HCT116 (cell line): ENCODE measurements around the gene SEMA4D. TPM values are rescaled to one million over a fixed set of nuclear protein-coding genes. Genes with fewer than 3 reads are reported as not detected.
A peak's percentile ranks its signal among the peaks of the same experiment; 100 is the strongest.
"Not testable (repeated sequence)": the region's sequence is repeated elsewhere in the genome, so short reads cannot be mapped to it uniquely, and the experiment has no call there.

Experiments
- ATAC-seq: fragments of 200-7000 bp; cut with Tn5 transposase; 2 replicates; pipeline ENCODE4 v1.9.1; 2020; ENCODE audit warnings: mild to moderate bottlenecking, moderate library complexity
- BruUV-seq: library from RNA; stranded (reverse); fragments of 400-500 nt; replicated peaks from 2 replicates; lab custom pipeline; 2021; lab: Mats Ljungman, UMichigan
- CTCF ChIA-PET: fragments of 300-600 bp; sonication (Branson Sonifier 250); formaldehyde crosslinking; loops from one replicate; lab custom pipeline; 2021; ENCODE audit warnings: antibody characterized with exemption; lab: Charles Lee
- POLR2A ChIA-PET: fragments of 300-600, 350-600 bp; sonication (Branson Sonifier 250); formaldehyde crosslinking; loops from one replicate; lab custom pipeline; 2021; ENCODE audit warnings: antibody characterized with exemption; lab: Charles Lee
- RAD21 ChIA-PET, 2 experiments: fragments of 300-600 bp; sonication (Branson Sonifier 250); formaldehyde crosslinking; loops; one replicate each; lab custom pipeline; 2023; ENCODE audit warnings: low total read pairs in 2 of 2; ENCODE audit not compliant: uncharacterized antibody in 2 of 2, unreplicated experiment in 2 of 2, low non-redundant PET in 1 of 2; lab: Charles Lee
- DNase-seq: peaks from one replicate; pipeline ENCODE4 v3.0.0-alpha.2; 2010; ENCODE audit warnings: low read depth, low spot score
- H2AFZ ChIP-seq: fragments of 200-600 bp; shearing (Covaris generic), sonication (generic); 2 replicates; pipeline ENCODE4 v1.6.1; 2017; ENCODE audit warnings: low read depth, mixed run types, mixed read lengths, antibody characterized with exemption, low read length; ENCODE audit not compliant: poor library complexity, severe bottlenecking
- H3K27ac ChIP-seq: 2 replicates; pipeline ENCODE4 v1.5.1; 2012; ENCODE audit warnings: low read depth, low read length
- H3K27me3 ChIP-seq: fragments of 200-600 bp; sonication (generic); 2 replicates; pipeline ENCODE4 v1.6.1; 2016; ENCODE audit warnings: mixed run types, low read length, mixed read lengths; ENCODE audit not compliant: insufficient read depth
- H3K36me3 ChIP-seq, 2 experiments: fragments of 200-500 bp in 1 of 2; fragments of 200-600 bp in 1 of 2; sonication (Bioruptor generic) in 1 of 2; sonication (generic) in 1 of 2; 2 replicates each; pipeline versions ENCODE4 v1.5.1 to v1.6.1; 2014 to 2016; ENCODE audit warnings: low read length in 2 of 2, inconsistent platforms in 1 of 2, mixed read lengths in 1 of 2, mixed run types in 1 of 2; ENCODE audit not compliant: insufficient read depth in 2 of 2, control insufficient read depth in 1 of 2
- H3K4me1 ChIP-seq, 2 experiments: fragments of 200-600 bp in 1 of 2; sonication (generic) in 1 of 2; 2 replicates each; pipeline versions ENCODE4 v1.5.1 to v1.6.1; 2012 to 2017; ENCODE audit warnings: low read length in 2 of 2, inconsistent platforms in 1 of 2, mild to moderate bottlenecking in 1 of 2, mixed read lengths in 1 of 2, mixed run types in 1 of 2, moderate library complexity in 1 of 2; ENCODE audit not compliant: insufficient read depth in 2 of 2, control insufficient read depth in 1 of 2
- H3K4me2 ChIP-seq: fragments of 200-600 bp; sonication (generic); 2 replicates; pipeline ENCODE4 v1.6.1; 2017; ENCODE audit warnings: mixed run types, low read length, mixed read lengths
- H3K4me3 ChIP-seq, 2 experiments: fragments of 200-600 bp in 1 of 2; sonication (generic) in 1 of 2; replicated peaks in 1 of 2; 2 replicates each; pipeline ENCODE4 v1.5.1; 2011 to 2016; ENCODE audit warnings: low read length in 2 of 2, control low read depth in 1 of 2, low read depth in 1 of 2, mild to moderate bottlenecking in 1 of 2, mixed read lengths in 1 of 2, mixed run types in 1 of 2
- H3K79me2 ChIP-seq: fragments of 200-600 bp; sonication (generic); 2 replicates; pipeline ENCODE4 v1.6.1; 2017; ENCODE audit warnings: mild to moderate bottlenecking, mixed run types, low read length, moderate library complexity, mixed read lengths; ENCODE audit not compliant: insufficient read depth
- H3K9ac ChIP-seq: fragments of 200-600 bp; sonication (generic); 2 replicates; pipeline ENCODE4 v1.6.1; 2016; ENCODE audit warnings: low read length, mixed read lengths
- H3K9me2 ChIP-seq: fragments of 200-600 bp; sonication (generic), shearing (Covaris generic); 2 replicates; pipeline ENCODE4 v1.6.1; 2017; ENCODE audit warnings: mixed run types, mild to moderate bottlenecking, moderate library complexity; ENCODE audit not compliant: insufficient read depth
- H3K9me3 ChIP-seq, 2 experiments: fragments of 200-500 bp in 1 of 2; fragments of 200-600 bp in 1 of 2; sonication (Bioruptor generic) in 1 of 2; sonication (generic) in 1 of 2; 2 replicates each; pipeline ENCODE4 v1.6.1; 2014 to 2017; ENCODE audit warnings: low read length in 2 of 2, mixed read lengths in 2 of 2, inconsistent platforms in 1 of 2, low read depth in 1 of 2, mild to moderate bottlenecking in 1 of 2, mixed run types in 1 of 2, moderate library complexity in 1 of 2; ENCODE audit not compliant: control insufficient read depth in 1 of 2, insufficient read depth in 1 of 2
- H4K20me1 ChIP-seq: fragments of 200-600 bp; sonication (generic), shearing (Covaris generic); 2 replicates; pipeline ENCODE4 v1.6.1; 2017; ENCODE audit warnings: mixed run types, mild to moderate bottlenecking, moderate library complexity; ENCODE audit not compliant: insufficient read depth
- CBX3 ChIP-seq: IDR thresholded peaks from 2 replicates; pipeline ENCODE4 v1.6.1; 2012; ENCODE audit warnings: low read depth
- ELF1 ChIP-seq: IDR thresholded peaks from 2 replicates; pipeline ENCODE4 v1.6.1; 2012; ENCODE audit warnings: low read depth, borderline replicate concordance
- EZH2 ChIP-seq: fragments of 200-600 bp; sonication (generic); IDR thresholded peaks from 2 replicates; pipeline ENCODE4 v1.6.1; 2017; ENCODE audit warnings: antibody characterized with exemption, mixed run types
- JUND ChIP-seq: IDR thresholded peaks from 2 replicates; pipeline ENCODE4 v1.6.1; 2012
- POLR2A ChIP-seq: IDR thresholded peaks from 2 replicates; pipeline ENCODE4 v1.7.0; 2011; ENCODE audit warnings: borderline replicate concordance; ENCODE audit not compliant: insufficient read depth, insufficient read length; ENCODE audit errors: extremely low read depth
- SIN3A ChIP-seq: IDR thresholded peaks from 2 replicates; pipeline ENCODE4 v1.6.1; 2012; ENCODE audit warnings: low read depth
- SP1 ChIP-seq: IDR thresholded peaks from 2 replicates; pipeline ENCODE4 v1.6.1; 2012; ENCODE audit warnings: low read depth
- ZFX ChIP-seq: fragments of 450-650 bp; IDR thresholded peaks from 2 replicates; pipeline ENCODE4 v1.6.1; 2017
- ZNF274 ChIP-seq: fragments of 200-500 bp; sonication (Bioruptor generic); IDR thresholded peaks from 2 replicates; pipeline ENCODE4 v1.6.1; 2014; ENCODE audit warnings: mild to moderate bottlenecking, low read depth, low read length, inconsistent platforms
- intact Hi-C: fragments of 100-400 bp; cut with micrococcal nuclease; formaldehyde crosslinking; loops from 2 replicates; pipeline ENCODE4 v1.10.0; 2022
- total RNA-seq: library from RNA; stranded (reverse); gene quantifications from one replicate; pipeline ENCODE4 v1.2.1, GENCODE V29; 2021; ENCODE audit not compliant: unreplicated experiment
- TF ChIP-seq, protein P1 (sequence below): IDR thresholded peaks from 2 replicates; pipeline ENCODE4 v1.6.1; 2012
- TF ChIP-seq, protein P2 (sequence below): IDR thresholded peaks from 2 replicates; pipeline ENCODE4 v1.6.1; 2011; ENCODE audit warnings: mild to moderate bottlenecking, low read length, moderate library complexity; ENCODE audit not compliant: insufficient replicate concordance; ENCODE audit errors: extremely low read depth
- TF ChIP-seq, protein P3 (sequence below): IDR thresholded peaks from 2 replicates; pipeline ENCODE4 v1.6.1; 2012

The SEMA4D gene
- total RNA-seq, 1 experiment from 2014 or later, result 32.0 TPM

DNA sequence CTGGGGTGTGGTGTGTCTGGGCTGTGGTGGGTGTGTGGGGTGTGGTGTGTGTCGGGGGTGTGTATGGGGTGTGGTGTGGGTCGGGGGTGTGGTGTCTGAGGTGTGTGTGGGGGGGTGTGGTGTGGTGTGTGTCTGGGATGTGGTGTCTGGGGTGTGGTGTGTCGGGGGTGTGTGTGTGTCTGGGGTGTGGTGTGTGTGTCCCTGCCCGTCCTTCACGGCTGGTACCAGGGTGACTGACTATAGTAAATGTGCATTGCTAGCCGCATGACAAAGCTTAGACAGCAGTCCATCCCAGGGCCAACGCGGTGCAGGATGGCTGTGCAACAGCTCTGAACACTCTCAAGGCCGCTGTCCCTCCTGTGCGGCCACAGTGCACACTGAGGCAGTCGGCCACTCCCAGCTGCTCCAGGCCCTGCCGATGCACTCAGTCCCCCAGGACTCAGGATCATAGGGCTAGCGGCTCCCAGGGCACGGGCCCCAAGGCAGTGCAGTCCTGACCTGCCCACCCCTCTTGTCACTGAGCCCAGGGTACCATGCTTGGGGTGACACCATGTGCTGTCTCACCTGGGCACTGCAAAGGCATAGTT lies 125.6 kb downstream of the SEMA4D start:
- H3K4me2 ChIP-seq, result no peak overlapping the region
- no peak overlapping the region for H3K4me3 ChIP-seq
- no peaks in the 10 kb centered on the region for H3K36me3 ChIP-seq
- no peaks in the 10 kb centered on the region for H3K79me2 ChIP-seq
- ChIA-PET POLR2A (no interaction called here), CTCF (no interaction called here), RAD21 (no interaction called here)
- BruUV-seq, result no TSS peak
- no peak for DNase-seq
- TF ChIP-seq, protein P1, sequence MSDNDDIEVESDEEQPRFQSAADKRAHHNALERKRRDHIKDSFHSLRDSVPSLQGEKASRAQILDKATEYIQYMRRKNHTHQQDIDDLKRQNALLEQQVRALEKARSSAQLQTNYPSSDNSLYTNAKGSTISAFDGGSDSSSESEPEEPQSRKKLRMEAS, result no peak
- TF ChIP-seq ZFX (no peak), SP1 (no peak), CBX3 (no peak), JUND (no peak), EZH2 (no peak), ELF1 (no peak), POLR2A (no peak), ZNF274 (no peak), SIN3A (no peak)
- TF ChIP-seq, protein P2, sequence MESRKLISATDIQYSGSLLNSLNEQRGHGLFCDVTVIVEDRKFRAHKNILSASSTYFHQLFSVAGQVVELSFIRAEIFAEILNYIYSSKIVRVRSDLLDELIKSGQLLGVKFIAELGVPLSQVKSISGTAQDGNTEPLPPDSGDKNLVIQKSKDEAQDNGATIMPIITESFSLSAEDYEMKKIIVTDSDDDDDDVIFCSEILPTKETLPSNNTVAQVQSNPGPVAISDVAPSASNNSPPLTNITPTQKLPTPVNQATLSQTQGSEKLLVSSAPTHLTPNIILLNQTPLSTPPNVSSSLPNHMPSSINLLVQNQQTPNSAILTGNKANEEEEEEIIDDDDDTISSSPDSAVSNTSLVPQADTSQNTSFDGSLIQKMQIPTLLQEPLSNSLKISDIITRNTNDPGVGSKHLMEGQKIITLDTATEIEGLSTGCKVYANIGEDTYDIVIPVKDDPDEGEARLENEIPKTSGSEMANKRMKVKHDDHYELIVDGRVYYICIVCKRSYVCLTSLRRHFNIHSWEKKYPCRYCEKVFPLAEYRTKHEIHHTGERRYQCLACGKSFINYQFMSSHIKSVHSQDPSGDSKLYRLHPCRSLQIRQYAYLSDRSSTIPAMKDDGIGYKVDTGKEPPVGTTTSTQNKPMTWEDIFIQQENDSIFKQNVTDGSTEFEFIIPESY, result no peak
- TF ChIP-seq, protein P3, sequence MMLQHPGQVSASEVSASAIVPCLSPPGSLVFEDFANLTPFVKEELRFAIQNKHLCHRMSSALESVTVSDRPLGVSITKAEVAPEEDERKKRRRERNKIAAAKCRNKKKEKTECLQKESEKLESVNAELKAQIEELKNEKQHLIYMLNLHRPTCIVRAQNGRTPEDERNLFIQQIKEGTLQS, result no peak
- H3K27me3 ChIP-seq, result no peaks in the 10 kb centered on the region
- intact Hi-C loops, result no loop called here
- no peak overlapping the region for H2AFZ ChIP-seq
- no peaks in the 10 kb centered on the region for H3K4me1 ChIP-seq
- H3K27ac ChIP-seq, result no peak overlapping the region
- no peaks in the 10 kb centered on the region for H3K9me3 ChIP-seq
- no peaks in the 10 kb centered on the region for H3K9me2 ChIP-seq
- H4K20me1 ChIP-seq, result no peaks in the 10 kb centered on the region
- peak; percentile 25 for ATAC-seq
- no peak overlapping the region for H3K9ac ChIP-seq

DNA sequence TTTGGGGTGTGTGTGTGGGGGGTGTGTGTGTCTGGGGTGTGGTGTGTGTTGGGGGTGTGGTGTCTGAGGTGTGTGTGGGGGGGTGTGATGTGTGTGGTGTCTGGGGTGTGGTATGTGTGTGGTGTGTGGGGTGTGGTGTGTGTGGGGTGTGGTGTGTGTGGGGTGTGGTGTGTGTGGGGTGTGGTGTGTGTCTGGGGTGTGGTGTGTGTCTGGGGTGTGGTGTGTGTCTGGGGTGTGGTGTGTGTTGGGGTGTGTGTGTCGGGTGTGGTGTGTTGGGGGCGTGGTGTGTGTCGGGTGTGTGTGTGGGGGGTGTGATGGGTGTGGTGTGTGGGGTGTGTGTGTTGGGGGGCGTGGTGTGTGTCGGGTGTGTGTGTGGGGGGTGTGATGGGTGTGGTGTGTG lies 126.1 kb downstream of the SEMA4D start:
- H3K4me1 ChIP-seq, H3K9me2 ChIP-seq, BruUV-seq, intact Hi-C loops, H4K20me1 ChIP-seq, H3K9ac ChIP-seq, H3K4me3 ChIP-seq, H3K27ac ChIP-seq, DNase-seq, CTCF ChIA-PET, RAD21 ChIA-PET, H3K4me2 ChIP-seq, H2AFZ ChIP-seq, POLR2A ChIA-PET, H3K9me3 ChIP-seq, H3K79me2 ChIP-seq, H3K27me3 ChIP-seq, H3K36me3 ChIP-seq, ATAC-seq: not testable (repeated sequence)
